Mesenchymal stem cell (in vitro differentiated cells and primary cell): ENCODE data around the gene NOL4L.

Experiments used
- DNase-seq: peaks from one replicate; pipeline ENCODE4 v3.0.0-alpha.2; 2013
- H2AFZ ChIP-seq: one replicate; pipeline ENCODE4 v1.6.1; 2013; ENCODE audit warnings: low read depth, mild to moderate bottlenecking, control low read depth, inconsistent platforms, low read length, moderate library complexity
- H2AK5ac ChIP-seq: 2 replicates; pipeline ENCODE4 v1.6.1; 2013; ENCODE audit warnings: low read length, moderate library complexity, mild to moderate bottlenecking, inconsistent platforms; ENCODE audit not compliant: severe bottlenecking
- H2BK120ac ChIP-seq: one replicate; pipeline ENCODE4 v1.6.1; 2013; ENCODE audit warnings: low read depth, mild to moderate bottlenecking, inconsistent platforms, low read length, moderate library complexity
- H2BK12ac ChIP-seq, 2 experiments: one replicate each; pipeline ENCODE4 v1.6.1; 2013; ENCODE audit warnings: inconsistent platforms in 2 of 2, low read length in 2 of 2, mild to moderate bottlenecking in 2 of 2, moderate library complexity in 2 of 2, control low read depth in 1 of 2
- H2BK15ac ChIP-seq: one replicate; pipeline ENCODE4 v1.6.1; 2013; ENCODE audit warnings: mild to moderate bottlenecking, low read depth, inconsistent platforms; ENCODE audit not compliant: poor library complexity, severe bottlenecking
- H2BK5ac ChIP-seq: 2 replicates; pipeline ENCODE4 v1.6.1; 2013; ENCODE audit warnings: low read depth, mild to moderate bottlenecking, low read length, control low read depth, inconsistent platforms; ENCODE audit not compliant: poor library complexity, severe bottlenecking
- H3K14ac ChIP-seq, 2 experiments: one replicate each; pipeline ENCODE4 v1.6.1; 2013; ENCODE audit warnings: inconsistent platforms in 2 of 2, low read length in 2 of 2, control low read depth in 1 of 2, mild to moderate bottlenecking in 1 of 2, moderate library complexity in 1 of 2
- H3K18ac ChIP-seq, 2 experiments: one replicate each; pipeline ENCODE4 v1.6.1; 2013; ENCODE audit warnings: inconsistent platforms in 2 of 2, low read length in 2 of 2, control low read depth in 1 of 2, low read depth in 1 of 2, mild to moderate bottlenecking in 1 of 2
- H3K23ac ChIP-seq, 2 experiments: one replicate each; pipeline ENCODE4 v1.6.1; 2013; ENCODE audit warnings: inconsistent platforms in 2 of 2, low read length in 2 of 2, mild to moderate bottlenecking in 2 of 2, moderate library complexity in 2 of 2, control low read depth in 1 of 2
- H3K27ac ChIP-seq: 2 replicates; pipeline ENCODE4 v1.5.1; 2013; ENCODE audit warnings: mild to moderate bottlenecking, moderate library complexity, low read length, control low read depth, inconsistent platforms; ENCODE audit not compliant: poor library complexity, severe bottlenecking
- H3K27me3 ChIP-seq, 2 experiments: 2 replicates each; pipeline versions ENCODE4 v1.6.1 to v1.7.0; 2013; ENCODE audit warnings: low read length in 2 of 2, mild to moderate bottlenecking in 2 of 2, moderate library complexity in 2 of 2, control low read depth in 1 of 2, inconsistent platforms in 1 of 2; ENCODE audit not compliant: control insufficient read depth in 1 of 2, insufficient read depth in 1 of 2
- H3K36me3 ChIP-seq, 2 experiments: 2 replicates each; pipeline versions ENCODE4 v1.6.1 to v1.7.0; 2013; ENCODE audit warnings: low read length in 2 of 2, control low read depth in 1 of 2, inconsistent platforms in 1 of 2, low read depth in 1 of 2, mild to moderate bottlenecking in 1 of 2; ENCODE audit not compliant: insufficient read depth in 2 of 2, control insufficient read depth in 1 of 2
- H3K4ac ChIP-seq, 2 experiments: one replicate each; pipeline ENCODE4 v1.6.1; 2013; ENCODE audit warnings: inconsistent platforms in 2 of 2, low read length in 2 of 2, mild to moderate bottlenecking in 2 of 2, moderate library complexity in 2 of 2, control low read depth in 1 of 2, low read depth in 1 of 2
- H3K4me1 ChIP-seq: 2 replicates; pipeline ENCODE4 v1.6.1; 2013; ENCODE audit warnings: low read depth, low read length, control low read depth; ENCODE audit not compliant: control insufficient read depth, insufficient read depth
- H3K4me2 ChIP-seq: 2 replicates; pipeline ENCODE4 v1.6.1; 2013; ENCODE audit warnings: low read length, mild to moderate bottlenecking, inconsistent platforms; ENCODE audit not compliant: poor library complexity, severe bottlenecking
- H3K4me3 ChIP-seq, 2 experiments: 2 replicates each; pipeline versions ENCODE4 v1.5.1 to v1.7.0; 2013; ENCODE audit warnings: low read length in 2 of 2, mild to moderate bottlenecking in 2 of 2, control low read depth in 1 of 2, low read depth in 1 of 2; ENCODE audit not compliant: insufficient read depth in 1 of 2
- H3K79me1 ChIP-seq: replicated peaks from 2 replicates; pipeline ENCODE4 v1.6.1; 2013; ENCODE audit warnings: mild to moderate bottlenecking, control low read depth, low read length, inconsistent platforms; ENCODE audit not compliant: poor library complexity, severe bottlenecking
- H3K9ac ChIP-seq: 2 replicates; pipeline ENCODE4 v1.7.0; 2013; ENCODE audit warnings: mild to moderate bottlenecking, low read length, moderate library complexity
- H3K9me3 ChIP-seq: 2 replicates; pipeline ENCODE4 v1.7.0; 2013; ENCODE audit warnings: mild to moderate bottlenecking, low read length; ENCODE audit not compliant: control insufficient read depth
- H4K8ac ChIP-seq: one replicate; pipeline ENCODE4 v1.6.1; 2013; ENCODE audit warnings: inconsistent platforms, mild to moderate bottlenecking, low read length, moderate library complexity
- H4K91ac ChIP-seq: one replicate; pipeline ENCODE4 v1.6.1; 2013; ENCODE audit warnings: mild to moderate bottlenecking, low read length, inconsistent platforms
- WGBS: methylation state at CpG from one replicate; pipeline ENCODE4 v1.1.7; 2013; ENCODE audit warnings: mixed read lengths; 5-methylcytosine and 5-hydroxymethylcytosine counted together

Gene NOL4L

DNA sequence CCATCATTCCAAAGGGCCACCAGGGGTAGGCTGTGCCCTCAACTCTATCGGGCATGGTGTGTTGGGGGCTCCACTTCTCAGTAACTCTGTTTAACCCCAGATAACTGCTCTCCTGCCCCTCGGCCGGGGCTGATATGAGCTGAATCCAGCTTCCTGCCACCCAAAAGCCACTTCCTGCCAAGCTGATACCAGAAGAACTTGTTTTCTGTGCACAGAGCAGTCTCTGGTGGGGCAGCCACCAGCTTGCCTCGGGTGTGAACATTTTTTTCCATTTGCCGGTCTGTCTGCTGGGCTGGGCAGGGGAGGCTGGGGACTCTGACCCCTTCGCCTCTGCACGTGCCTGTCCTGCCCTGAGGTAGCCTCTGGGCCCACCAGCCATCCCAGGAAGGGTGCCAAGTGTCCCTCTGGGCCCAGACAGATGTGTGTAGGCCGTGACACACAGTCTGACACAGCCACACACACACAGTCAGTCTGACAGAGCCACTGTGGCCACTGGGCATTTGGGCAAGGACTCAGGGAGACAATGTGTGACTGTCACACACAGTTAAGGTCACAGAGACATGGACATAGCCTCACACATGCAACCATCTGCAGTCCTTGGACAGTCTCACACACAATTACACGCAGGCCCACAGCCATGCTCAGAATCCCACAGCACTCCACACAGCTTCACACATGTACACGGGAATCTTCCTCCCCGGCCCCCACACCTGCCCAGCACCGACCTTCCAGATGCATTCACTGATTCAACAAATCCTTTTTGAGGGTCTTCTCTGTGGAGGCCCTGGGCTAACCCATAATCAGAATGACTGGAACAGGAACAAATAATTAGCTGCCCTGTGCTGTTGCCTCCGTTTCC lies 45.1 kb downstream of the NOL4L start:
- Histone ChIP-seq H3K4me2 (no peak overlapping the region), H4K8ac (peak overlapping the region; percentile 1), H3K18ac (peak overlapping the region in 1 of 2 experiments; percentile 46), H3K14ac (peak overlapping the region in 1 of 2 experiments; percentile 97), H3K4me1 (peaks cover 20% of the 10 kb centered on the region), H2BK12ac (peak overlapping the region in 1 of 2 experiments; percentile 59), H3K27me3 (peaks cover 20 to 48% of the 10 kb centered on the region in 2 experiments), H3K23ac (peak overlapping the region in 1 of 2 experiments; percentile 18), H3K9me3 (no peaks in the 10 kb centered on the region), H3K27ac (no peak overlapping the region), H3K36me3 (no peaks in the 10 kb centered on the region), H3K79me1 (no peaks in the 10 kb centered on the region), H2AFZ (no peak overlapping the region), H2BK120ac (no peak overlapping the region), H2AK5ac (no peak overlapping the region), H3K4ac (peak overlapping the region in 1 of 2 experiments; percentile 69), H2BK5ac (no peak overlapping the region), H3K9ac (no peak overlapping the region), H4K91ac (peak overlapping the region; percentile 20), H2BK15ac (peak overlapping the region; percentile 46), H3K4me3 (no peak overlapping the region)
- 75% methylated on average over 13 of the region's 13 CpGs for WGBS
- DNase-seq: no peak

- Histone ChIP-seq H3K4ac (no peak overlapping the region), H2AK5ac (no peak overlapping the region), H2BK120ac (no peak overlapping the region), H3K9ac (no peak overlapping the region), H3K4me1 (peaks cover 20% of the 10 kb centered on the region), H4K8ac (no peak overlapping the region), H3K79me1 (no peaks in the 10 kb centered on the region), H2BK5ac (no peak overlapping the region), H2BK12ac (no peak overlapping the region), H3K4me2 (no peak overlapping the region), H3K18ac (peak overlapping the region in 1 of 2 experiments; percentile 46), H3K9me3 (no peaks in the 10 kb centered on the region), H3K36me3 (no peaks in the 10 kb centered on the region), H3K27me3 (peaks cover 22 to 48% of the 10 kb centered on the region in 2 experiments), H3K4me3 (no peak overlapping the region), H2BK15ac (no peak overlapping the region), H3K23ac (no peak overlapping the region), H3K14ac (no peak overlapping the region), H2AFZ (no peak overlapping the region), H4K91ac (no peak overlapping the region), H3K27ac (no peak overlapping the region)
- 85% methylated on average over 11 of the region's 13 CpGs for WGBS
- no peak for DNase-seq
Measured at GRCh38 chr20:32539026-32539816, 45.9 kb downstream of the NOL4L start.

- H3K18ac ChIP-seq: peak overlapping the region in 1 of 2 experiments; percentile 29
- H4K91ac ChIP-seq: peak overlapping the region; percentile 57
- no peak overlapping the region for H2AK5ac ChIP-seq
- H3K9me3 ChIP-seq: no peaks in the 10 kb centered on the region
- H3K36me3 ChIP-seq: no peaks in the 10 kb centered on the region
- H3K27ac ChIP-seq: no peak overlapping the region
- H3K4me2 ChIP-seq: no peak overlapping the region
- peaks cover 20% of the 10 kb centered on the region for H3K4me1 ChIP-seq
- H2BK15ac ChIP-seq: no peak overlapping the region
- peak overlapping the region in 1 of 2 experiments; percentile 58 for H3K4ac ChIP-seq
- H3K9ac ChIP-seq: no peak overlapping the region
- DNase-seq: no peak
- H3K14ac ChIP-seq: peak overlapping the region in 1 of 2 experiments; percentile 79
- H4K8ac ChIP-seq: no peak overlapping the region
- no peak overlapping the region for H2BK5ac ChIP-seq
- H3K79me1 ChIP-seq: no peaks in the 10 kb centered on the region
- no peak overlapping the region for H3K23ac ChIP-seq
- no peak overlapping the region for H2BK120ac ChIP-seq
- no peak overlapping the region for H2BK12ac ChIP-seq
- H3K4me3 ChIP-seq: no peak overlapping the region
- 21% methylated on average over 16 of the region's 16 CpGs for WGBS
- H3K27me3 ChIP-seq: peaks cover 28 to 48% of the 10 kb centered on the region in 2 experiments
- H2AFZ ChIP-seq: no peak overlapping the region
Measured at GRCh38 chr20:32538526-32538939, 46.6 kb downstream of the NOL4L start.
